ENCODE data around the gene KRT28.
"Not testable (repeated sequence)": the region's sequence is repeated elsewhere in the genome, so short reads cannot be mapped to it uniquely, and the experiment has no call there.

KRT28 gene

GRCh38 chr17:40824015-40824832 lies 24.5 kb upstream of the KRT28 start:
- Mint-ChIP-seq H3K4me3 (no peak overlapping the region), H3K27me3 (peaks cover 7% of the 10 kb centered on the region), H3K9me3 (no peaks in the 10 kb centered on the region), H3K4me1 (ENCODE audit: low read depth) (peaks cover 29% of the 10 kb centered on the region), H3K36me3 (ENCODE audit: low read depth) (peaks cover 13% of the 10 kb centered on the region), H3K27ac (no peak overlapping the region)
- no peak for DNase-seq

- no peak for DNase-seq
- no peak within 1 kb of the TSS for H3K4me3 Mint-ChIP-seq
- peaks cover 7% of the 10 kb centered on the region for H3K27me3 Mint-ChIP-seq
- H3K4me1 Mint-ChIP-seq (ENCODE audit: low read depth) = peaks cover 32% of the 10 kb centered on the region
- peaks cover 29% of the 10 kb centered on the region for H3K36me3 Mint-ChIP-seq (ENCODE audit: low read depth)
- H3K9me3 Mint-ChIP-seq = no peaks in the 10 kb centered on the region
- no peak within 1 kb of the TSS for H3K27ac Mint-ChIP-seq
Measured at GRCh38 chr17:40822132-40822812, 22.5 kb upstream of the KRT28 start, which contains the start of gene KRT10. Gene KRT10, minus strand, starts transcription at chr17:40822614. Its CDS starts 29 bp downstream, at chr17:40822585.

GRCh38 chr17:40821536-40821935 lies 21.8 kb upstream of the KRT28 start:
- no peak for DNase-seq
- Mint-ChIP-seq H3K27me3 (peaks cover 6% of the 10 kb centered on the region), H3K4me3 (no peak overlapping the region), H3K36me3 (ENCODE audit: low read depth) (peaks cover 36% of the 10 kb centered on the region), H3K27ac (no peak overlapping the region), H3K4me1 (ENCODE audit: low read depth) (peaks cover 31% of the 10 kb centered on the region), H3K9me3 (no peaks in the 10 kb centered on the region)

GRCh38 chr17:40820228-40820838 lies 20.6 kb upstream of the KRT28 start:
- Mint-ChIP-seq H3K27ac (peak overlapping the region; percentile 72), H3K27me3 (peaks cover 5% of the 10 kb centered on the region), H3K4me1 (ENCODE audit: low read depth) (peaks cover 29% of the 10 kb centered on the region), H3K9me3 (no peaks in the 10 kb centered on the region), H3K36me3 (ENCODE audit: low read depth) (peaks cover 38% of the 10 kb centered on the region), H3K4me3 (peak overlapping the region; percentile 82)
- DNase-seq = no peak

GRCh38 chr17:40819528-40820125 lies 19.9 kb upstream of the KRT28 start:
- peaks cover 7% of the 10 kb centered on the region for H3K27me3 Mint-ChIP-seq
- H3K27ac Mint-ChIP-seq = peak overlapping the region; percentile 72
- H3K9me3 Mint-ChIP-seq = no peaks in the 10 kb centered on the region
- peaks cover 38% of the 10 kb centered on the region for H3K36me3 Mint-ChIP-seq (ENCODE audit: low read depth)
- H3K4me3 Mint-ChIP-seq = peak overlapping the region; percentile 82
- no peak for DNase-seq
- peaks cover 29% of the 10 kb centered on the region for H3K4me1 Mint-ChIP-seq (ENCODE audit: low read depth)

GRCh38 chr17:40818733-40819527 lies 19.2 kb upstream of the KRT28 start:
- DNase-seq = peak; percentile 92
- H3K9me3 Mint-ChIP-seq = no peaks in the 10 kb centered on the region
- peak overlapping the region; percentile 95 for H3K4me3 Mint-ChIP-seq
- peaks cover 38% of the 10 kb centered on the region for H3K36me3 Mint-ChIP-seq (ENCODE audit: low read depth)
- H3K27ac Mint-ChIP-seq = peak overlapping the region; percentile 96
- peaks cover 29% of the 10 kb centered on the region for H3K4me1 Mint-ChIP-seq (ENCODE audit: low read depth)
- peaks cover 14% of the 10 kb centered on the region for H3K27me3 Mint-ChIP-seq

GRCh38 chr17:40818343-40818732 lies 18.6 kb upstream of the KRT28 start:
- DNase-seq = no peak
- H3K9me3 Mint-ChIP-seq = no peaks in the 10 kb centered on the region
- H3K36me3 Mint-ChIP-seq (ENCODE audit: low read depth) = peaks cover 38% of the 10 kb centered on the region
- H3K4me3 Mint-ChIP-seq = peak overlapping the region; percentile 95
- peaks cover 18% of the 10 kb centered on the region for H3K27me3 Mint-ChIP-seq
- peak overlapping the region; percentile 96 for H3K27ac Mint-ChIP-seq
- H3K4me1 Mint-ChIP-seq (ENCODE audit: low read depth) = peaks cover 29% of the 10 kb centered on the region

- peaks cover 28% of the 10 kb centered on the region for H3K27me3 Mint-ChIP-seq
- H3K27ac Mint-ChIP-seq = peak overlapping the region; percentile 78
- no peaks in the 10 kb centered on the region for H3K9me3 Mint-ChIP-seq
- H3K36me3 Mint-ChIP-seq (ENCODE audit: low read depth) = peaks cover 34% of the 10 kb centered on the region
- DNase-seq = no peak
- H3K4me1 Mint-ChIP-seq (ENCODE audit: low read depth) = peaks cover 29% of the 10 kb centered on the region
- peak overlapping the region; percentile 95 for H3K4me3 Mint-ChIP-seq
Measured at GRCh38 chr17:40817103-40817682, 17.4 kb upstream of the KRT28 start.

GRCh38 chr17:40816569-40816968 lies 16.8 kb upstream of the KRT28 start:
- DNase-seq = no peak
- no peak overlapping the region for H3K4me3 Mint-ChIP-seq
- H3K36me3 Mint-ChIP-seq (ENCODE audit: low read depth) = peaks cover 31% of the 10 kb centered on the region
- H3K4me1 Mint-ChIP-seq (ENCODE audit: low read depth) = peaks cover 29% of the 10 kb centered on the region
- no peaks in the 10 kb centered on the region for H3K9me3 Mint-ChIP-seq
- H3K27ac Mint-ChIP-seq = no peak overlapping the region
- peaks cover 33% of the 10 kb centered on the region for H3K27me3 Mint-ChIP-seq

- Mint-ChIP-seq H3K27me3 (peaks cover 43% of the 10 kb centered on the region), H3K4me1 (ENCODE audit: low read depth) (peaks cover 24% of the 10 kb centered on the region), H3K9me3 (no peaks in the 10 kb centered on the region), H3K36me3 (ENCODE audit: low read depth) (peaks cover 31% of the 10 kb centered on the region), H3K4me3 (no peak overlapping the region), H3K27ac (no peak overlapping the region)
- DNase-seq = no peak
Measured at GRCh38 chr17:40815381-40815780, 15.6 kb upstream of the KRT28 start.

- H3K4me3 Mint-ChIP-seq, H3K9me3 Mint-ChIP-seq, H3K27ac Mint-ChIP-seq, DNase-seq: not testable (repeated sequence)
- peaks cover 50% of the 10 kb centered on the region for H3K27me3 Mint-ChIP-seq
- H3K4me1 Mint-ChIP-seq (ENCODE audit: low read depth) = peaks cover 17% of the 10 kb centered on the region
- peaks cover 29% of the 10 kb centered on the region for H3K36me3 Mint-ChIP-seq (ENCODE audit: low read depth)
Measured at GRCh38 chr17:40814657-40815056, 14.9 kb upstream of the KRT28 start.

- Mint-ChIP-seq H3K27ac (no peak overlapping the region), H3K4me1 (ENCODE audit: low read depth) (peaks cover 10% of the 10 kb centered on the region), H3K36me3 (ENCODE audit: low read depth) (peaks cover 22% of the 10 kb centered on the region), H3K4me3 (no peak overlapping the region), H3K27me3 (peaks cover 56% of the 10 kb centered on the region), H3K9me3 (no peaks in the 10 kb centered on the region)
- no peak for DNase-seq
Measured at GRCh38 chr17:40813804-40814203, 14.0 kb upstream of the KRT28 start.

- H3K27ac Mint-ChIP-seq = no peak overlapping the region
- peaks cover 13% of the 10 kb centered on the region for H3K36me3 Mint-ChIP-seq (ENCODE audit: low read depth)
- peaks cover 64% of the 10 kb centered on the region for H3K27me3 Mint-ChIP-seq
- H3K9me3 Mint-ChIP-seq = no peaks in the 10 kb centered on the region
- H3K4me3 Mint-ChIP-seq = no peak overlapping the region
- no peak for DNase-seq
- peaks cover 3% of the 10 kb centered on the region for H3K4me1 Mint-ChIP-seq (ENCODE audit: low read depth)
Measured at GRCh38 chr17:40812639-40813038, 12.9 kb upstream of the KRT28 start.

Data from activated T-cell treated with anti-CD3 and anti-CD28 coated beads, Interleukin-2, amount 50 U/mL, for 24 hours (primary cell).